H9 (cell line): ENCODE measurements around the gene DPYD. TPM values are rescaled to one million over a fixed set of nuclear protein-coding genes. Genes with fewer than 3 reads are reported as not detected.

ENCODE experiments used
- DNase-seq: peaks from one replicate; pipeline ENCODE4 v3.0.0-alpha.2; 2017
- H2AFZ ChIP-seq: one replicate; pipeline ENCODE4 v1.6.1; 2013; ENCODE audit warnings: mild to moderate bottlenecking, low read length, control low read depth, moderate library complexity
- H2AK5ac ChIP-seq: 2 replicates; pipeline ENCODE4 v1.6.1; 2013; ENCODE audit warnings: low read length, control low read depth, mixed read lengths; ENCODE audit not compliant: insufficient read length
- H2BK120ac ChIP-seq: one replicate; pipeline ENCODE4 v1.6.1; 2013; ENCODE audit warnings: low read depth, mild to moderate bottlenecking, low read length, control low read depth, inconsistent platforms; ENCODE audit not compliant: poor library complexity, severe bottlenecking
- H2BK12ac ChIP-seq: 2 replicates; pipeline ENCODE4 v1.6.1; 2013; ENCODE audit warnings: low read length, control low read depth, mixed read lengths, low read depth; ENCODE audit not compliant: insufficient read length
- H2BK15ac ChIP-seq: 2 replicates; pipeline ENCODE4 v1.6.1; 2013; ENCODE audit warnings: low read depth, low read length, control low read depth
- H2BK20ac ChIP-seq: one replicate; pipeline ENCODE4 v1.6.1; 2013; ENCODE audit warnings: low read depth, mild to moderate bottlenecking, low read length, control low read depth, inconsistent platforms; ENCODE audit not compliant: poor library complexity, severe bottlenecking
- H2BK5ac ChIP-seq: 2 replicates; pipeline ENCODE4 v1.6.1; 2013; ENCODE audit warnings: low read length, control low read depth, mixed read lengths; ENCODE audit not compliant: insufficient read length
- H3K14ac ChIP-seq: 2 replicates; pipeline ENCODE4 v1.6.1; 2013; ENCODE audit warnings: low read length, control low read depth; ENCODE audit not compliant: insufficient read depth
- H3K18ac ChIP-seq: 2 replicates; pipeline ENCODE4 v1.6.1; 2013; ENCODE audit warnings: low read depth, mild to moderate bottlenecking, mixed read lengths, low read length, control low read depth; ENCODE audit not compliant: insufficient read length
- H3K23ac ChIP-seq: 2 replicates; pipeline ENCODE4 v1.6.1; 2013; ENCODE audit warnings: low read length, control low read depth, mixed read lengths, low read depth; ENCODE audit not compliant: insufficient read length
- H3K23me2 ChIP-seq: 2 replicates; pipeline ENCODE4 v1.6.1; 2013; ENCODE audit warnings: low read depth, mild to moderate bottlenecking, mixed read lengths, low read length, control low read depth; ENCODE audit not compliant: insufficient read length, poor library complexity, severe bottlenecking
- H3K27ac ChIP-seq: 2 replicates; pipeline ENCODE4 v1.5.1; 2013; ENCODE audit warnings: low read length, control low read depth, mixed read lengths, low read depth; ENCODE audit not compliant: insufficient read length
- H3K27me3 ChIP-seq: 2 replicates; pipeline ENCODE4 v1.6.1; 2013; ENCODE audit warnings: low read length, control low read depth, inconsistent platforms; ENCODE audit not compliant: insufficient read depth
- H3K4ac ChIP-seq: 2 replicates; pipeline ENCODE4 v1.6.1; 2013; ENCODE audit warnings: low read depth, mild to moderate bottlenecking, control low read depth, inconsistent platforms, low read length, moderate library complexity
- H3K4me1 ChIP-seq: 2 replicates; pipeline ENCODE4 v1.6.1; 2013; ENCODE audit warnings: low read length, control low read depth, inconsistent platforms; ENCODE audit not compliant: insufficient read depth
- H3K4me2 ChIP-seq: 2 replicates; pipeline ENCODE4 v1.6.1; 2013; ENCODE audit warnings: low read length, control low read depth, mixed read lengths; ENCODE audit not compliant: insufficient read length, insufficient read depth
- H3K56ac ChIP-seq: 2 replicates; pipeline ENCODE4 v1.6.1; 2013; ENCODE audit warnings: low read depth, mild to moderate bottlenecking, mixed read lengths, low read length, control low read depth; ENCODE audit not compliant: insufficient read length
- H3K79me1 ChIP-seq: 2 replicates; pipeline ENCODE4 v1.6.1; 2013; ENCODE audit warnings: low read depth, mild to moderate bottlenecking, moderate library complexity, low read length, control low read depth, inconsistent platforms; ENCODE audit not compliant: insufficient read depth, poor library complexity, severe bottlenecking
- H3K79me2 ChIP-seq: 2 replicates; pipeline ENCODE4 v1.6.1; 2013; ENCODE audit warnings: low read length, control low read depth, inconsistent platforms; ENCODE audit not compliant: insufficient read depth
- H3K9ac ChIP-seq: 2 replicates; pipeline ENCODE4 v1.6.1; 2013; ENCODE audit warnings: low read length, control low read depth, mixed read lengths; ENCODE audit not compliant: insufficient read length; ENCODE audit errors: extremely low read depth
- H3K9me3 ChIP-seq: one replicate; pipeline ENCODE4 v1.6.1; 2013; ENCODE audit warnings: low read depth, low read length, inconsistent platforms; ENCODE audit not compliant: control insufficient read depth
- H3T11ph ChIP-seq: one replicate; pipeline ENCODE4 v1.6.1; 2013; ENCODE audit warnings: mild to moderate bottlenecking, low read length, control low read depth, inconsistent platforms
- H4K20me1 ChIP-seq: one replicate; pipeline ENCODE4 v1.6.1; 2013; ENCODE audit not compliant: control insufficient read depth, insufficient read length, insufficient read depth
- H4K5ac ChIP-seq: 2 replicates; pipeline ENCODE4 v1.6.1; 2013; ENCODE audit warnings: low read depth, mild to moderate bottlenecking, mixed read lengths, low read length, control low read depth; ENCODE audit not compliant: insufficient read length
- H4K8ac ChIP-seq: replicated peaks from 2 replicates; pipeline ENCODE4 v1.6.1; 2013; ENCODE audit warnings: low read length, control low read depth, mixed read lengths, low read depth; ENCODE audit not compliant: insufficient read length
- H4K91ac ChIP-seq: 2 replicates; pipeline ENCODE4 v1.6.1; 2013; ENCODE audit warnings: low read depth, mild to moderate bottlenecking, moderate library complexity, mixed read lengths, low read length, control low read depth; ENCODE audit not compliant: insufficient read length
- H3K27ac Mint-ChIP-seq, 3 experiments: 2 replicates in 2 of 3; 3 replicates in 1 of 3; pipeline ENCODE4 v1.8.0; 2020 to 2021; ENCODE audit warnings: mixed read lengths in 3 of 3, mild to moderate bottlenecking in 1 of 3, moderate library complexity in 1 of 3
- H3K27me3 Mint-ChIP-seq: 2 replicates; pipeline ENCODE4 v1.8.0; 2021; ENCODE audit warnings: low read depth, mild to moderate bottlenecking, moderate library complexity, mixed read lengths
- H3K36me3 Mint-ChIP-seq, 3 experiments: 2 replicates in 2 of 3; 3 replicates in 1 of 3; pipeline ENCODE4 v1.8.0; 2020 to 2021; ENCODE audit warnings: low read depth in 3 of 3, mixed read lengths in 3 of 3; ENCODE audit not compliant: insufficient read depth in 1 of 3
- H3K4me1 Mint-ChIP-seq, 2 experiments: 2 replicates each; pipeline ENCODE4 v1.8.0; 2020; ENCODE audit warnings: mixed read lengths in 2 of 2
- H3K4me3 Mint-ChIP-seq, 2 experiments: 2 replicates in 1 of 2; 3 replicates in 1 of 2; pipeline ENCODE4 v1.8.0; 2020 to 2021; ENCODE audit warnings: mild to moderate bottlenecking in 2 of 2, mixed read lengths in 2 of 2, moderate library complexity in 1 of 2
- H3K9me3 Mint-ChIP-seq, 2 experiments: 2 replicates in 1 of 2; 3 replicates in 1 of 2; pipeline ENCODE4 v1.8.0; 2020; ENCODE audit warnings: mild to moderate bottlenecking in 2 of 2, mixed read lengths in 2 of 2, moderate library complexity in 1 of 2
- WGBS: extraction: QIAGEN DNeasy Blood & Tissue Kit; methylation state at CpG from one replicate; pipeline ENCODE4 v1.1.7; 2013; ENCODE audit warnings: missing lambda C conversion rate, low lambda C conversion rate, mixed read lengths; ENCODE audit not compliant: insufficient read length; ENCODE audit errors: extremely low coverage; 5-methylcytosine and 5-hydroxymethylcytosine counted together
- total RNA-seq: library from RNA; stranded (reverse); gene quantifications from 2 replicates; pipeline ENCODE4 v1.2.1, GENCODE V29; 2021
- TF ChIP-seq, protein P1 (sequence below): fragments of 200-600 bp; sonication (generic); conservative IDR thresholded peaks from 3 replicates; pipeline ENCODE4 v1.8.0; 2021; ENCODE audit warnings: antibody characterized with exemption, mild to moderate bottlenecking

DPYD gene
- total RNA-seq, 1 experiment from 2014 or later, result 0.37 TPM

- Histone ChIP-seq H3K27ac (no peak overlapping the region), H2AFZ (no peak overlapping the region), H3K23ac (no peak overlapping the region), H3K79me1 (no peaks in the 10 kb centered on the region), H3K4ac (no peak overlapping the region), H4K8ac (no peak overlapping the region), H4K5ac (no peak overlapping the region), H2BK20ac (no peak overlapping the region), H3K79me2 (no peaks in the 10 kb centered on the region), H3K9me3 (no peaks in the 10 kb centered on the region), H2BK5ac (no peak overlapping the region), H2BK15ac (no peak overlapping the region), H3T11ph (no peak overlapping the region), H3K56ac (no peak overlapping the region), H3K9ac (no peak overlapping the region), H4K91ac (no peak overlapping the region), H3K4me1 (no peaks in the 10 kb centered on the region), H3K14ac (no peak overlapping the region), H3K27me3 (no peaks in the 10 kb centered on the region), H2BK120ac (no peak overlapping the region), H3K4me2 (no peak overlapping the region), H4K20me1 (no peaks in the 10 kb centered on the region), H3K23me2 (no peaks in the 10 kb centered on the region), H2AK5ac (no peak overlapping the region), H2BK12ac (no peak overlapping the region), H3K18ac (no peak overlapping the region)
- H3K9me3 Mint-ChIP-seq, result peaks cover 10 to 14% of the 10 kb centered on the region in 2 experiments
- TF ChIP-seq, protein P1, sequence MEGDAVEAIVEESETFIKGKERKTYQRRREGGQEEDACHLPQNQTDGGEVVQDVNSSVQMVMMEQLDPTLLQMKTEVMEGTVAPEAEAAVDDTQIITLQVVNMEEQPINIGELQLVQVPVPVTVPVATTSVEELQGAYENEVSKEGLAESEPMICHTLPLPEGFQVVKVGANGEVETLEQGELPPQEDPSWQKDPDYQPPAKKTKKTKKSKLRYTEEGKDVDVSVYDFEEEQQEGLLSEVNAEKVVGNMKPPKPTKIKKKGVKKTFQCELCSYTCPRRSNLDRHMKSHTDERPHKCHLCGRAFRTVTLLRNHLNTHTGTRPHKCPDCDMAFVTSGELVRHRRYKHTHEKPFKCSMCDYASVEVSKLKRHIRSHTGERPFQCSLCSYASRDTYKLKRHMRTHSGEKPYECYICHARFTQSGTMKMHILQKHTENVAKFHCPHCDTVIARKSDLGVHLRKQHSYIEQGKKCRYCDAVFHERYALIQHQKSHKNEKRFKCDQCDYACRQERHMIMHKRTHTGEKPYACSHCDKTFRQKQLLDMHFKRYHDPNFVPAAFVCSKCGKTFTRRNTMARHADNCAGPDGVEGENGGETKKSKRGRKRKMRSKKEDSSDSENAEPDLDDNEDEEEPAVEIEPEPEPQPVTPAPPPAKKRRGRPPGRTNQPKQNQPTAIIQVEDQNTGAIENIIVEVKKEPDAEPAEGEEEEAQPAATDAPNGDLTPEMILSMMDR, result no peak
- DNase-seq, result no peak
- no peak overlapping the region for H3K27ac Mint-ChIP-seq
- H3K27me3 Mint-ChIP-seq, result no peaks in the 10 kb centered on the region
- H3K36me3 Mint-ChIP-seq, result peaks cover 2 to 6% (median 6%) of the 10 kb centered on the region in 3 experiments; a peak in 4 of 7 replicates
- H3K4me3 Mint-ChIP-seq, result no peak overlapping the region
- WGBS, result no CpG with 5 or more reads among the region's 1 CpG
- peaks cover 5 to 7% of the 10 kb centered on the region in 2 experiments for H3K4me1 Mint-ChIP-seq
These were observed 564.5 kb downstream of the DPYD start for GRCh38 chr1:97356309-97356708.
